MCF 10A (cell line): Measurements from ENCODE around the gene KLHL9. TPM values are rescaled to one million over a fixed set of nuclear protein-coding genes. Genes with fewer than 3 reads are reported as not detected.
"Not testable (repeated sequence)": the region's sequence is repeated elsewhere in the genome, so short reads cannot be mapped to it uniquely, and the experiment has no call there.

Source experiments
- BruUV-seq: library from RNA; stranded (reverse); fragments of 400-500 nt; replicated peaks from 2 replicates; lab custom pipeline; 2021; lab: Mats Ljungman, UMichigan
- CTCF ChIA-PET: fragments of 300-600 bp; sonication (Branson Sonifier 250); formaldehyde crosslinking; extraction: SDS; loops from one replicate; lab custom pipeline; 2021; ENCODE audit warnings: antibody characterized with exemption, inconsistent platforms; lab: Yijun Ruan, JAX
- POLR2A ChIA-PET: fragments of 300-600, 350-650 bp; sonication (Branson Sonifier 250); formaldehyde crosslinking; extraction: SDS; loops from one replicate; lab custom pipeline; 2020; ENCODE audit warnings: antibody characterized with exemption, inconsistent platforms; lab: Yijun Ruan, JAX
- DNase-seq: peaks from one replicate; pipeline ENCODE4 v3.0.0-alpha.2; 2018; ENCODE audit not compliant: unreplicated experiment
- H3K27ac Mint-ChIP-seq: one replicate; pipeline ENCODE4 v1.8.0; 2022; ENCODE audit warnings: mild to moderate bottlenecking, low read depth, mixed read lengths; ENCODE audit not compliant: unreplicated experiment
- H3K27me3 Mint-ChIP-seq: one replicate; pipeline ENCODE4 v1.8.0; 2022; ENCODE audit warnings: mixed read lengths; ENCODE audit not compliant: insufficient read depth, unreplicated experiment
- H3K36me3 Mint-ChIP-seq: one replicate; pipeline ENCODE4 v1.8.0; 2022; ENCODE audit warnings: mild to moderate bottlenecking, moderate library complexity, mixed read lengths; ENCODE audit not compliant: insufficient read depth, unreplicated experiment
- H3K4me1 Mint-ChIP-seq: one replicate; pipeline ENCODE4 v1.8.0; 2022; ENCODE audit warnings: mixed read lengths; ENCODE audit not compliant: insufficient read depth, unreplicated experiment
- H3K4me3 Mint-ChIP-seq: one replicate; pipeline ENCODE4 v1.8.0; 2022; ENCODE audit warnings: mild to moderate bottlenecking, moderate library complexity, mixed read lengths; ENCODE audit not compliant: unreplicated experiment
- H3K9me3 Mint-ChIP-seq: one replicate; pipeline ENCODE4 v1.8.0; 2022; ENCODE audit warnings: mixed read lengths; ENCODE audit not compliant: unreplicated experiment
- CTCF ChIP-seq: fragments of 200-600 bp; IDR thresholded peaks from one replicate; pipeline ENCODE4 v1.8.0; 2022; ENCODE audit warnings: antibody characterized with exemption, mild to moderate bottlenecking; ENCODE audit not compliant: unreplicated experiment
- intact Hi-C: fragments of 100-400 bp; cut with micrococcal nuclease; formaldehyde crosslinking; loops from 2 replicates; pipeline ENCODE4 v1.14.1; 2022
- total RNA-seq: library from RNA; stranded (reverse); gene quantifications from 2 replicates; pipeline ENCODE4 v1.2.3, GENCODE V29; 2022

The KLHL9 gene
- total RNA-seq, 1 experiment from 2014 or later, result 9.8 TPM

- POLR2A ChIA-PET, result interaction anchor here (1.1 kb wide), 1 partner anchor 11 kb away, joined by 3 read pairs; no protein-coding TSS in a partner anchor
- CTCF ChIA-PET, result no interaction called here
- no peaks in the 10 kb centered on the region for H3K9me3 Mint-ChIP-seq
- peaks cover 66% of the 10 kb centered on the region for H3K27me3 Mint-ChIP-seq
- no peaks in the 10 kb centered on the region for H3K36me3 Mint-ChIP-seq
- no peak for TF ChIP-seq CTCF
- DNase-seq, result no peak
- intact Hi-C loops, result no loop called here
- no peak within 1 kb of the TSS for H3K4me3 Mint-ChIP-seq
- H3K27ac Mint-ChIP-seq, result no peak within 1 kb of the TSS
- no peaks in the 10 kb centered on the region for H3K4me1 Mint-ChIP-seq
- no TSS peak for BruUV-seq
Observed at GRCh38 chr9:21367957-21368356, 32.8 kb upstream of the KLHL9 start, which contains the start of gene IFNA13. Gene IFNA13 (minus strand): TSS chr9:21368057. CDS start chr9:21368010, 47 bp downstream.

- POLR2A ChIA-PET, DNase-seq, intact Hi-C loops, BruUV-seq, H3K4me3 Mint-ChIP-seq, H3K9me3 Mint-ChIP-seq, H3K4me1 Mint-ChIP-seq, CTCF ChIA-PET, H3K27ac Mint-ChIP-seq, H3K36me3 Mint-ChIP-seq: not testable (repeated sequence)
- peaks cover 59% of the 10 kb centered on the region for H3K27me3 Mint-ChIP-seq
Observed at GRCh38 chr9:21367169-21367568, 32.0 kb upstream of the KLHL9 start.

- Mint-ChIP-seq H3K9me3 (no peaks in the 10 kb centered on the region), H3K4me3 (no peak overlapping the region), H3K27ac (no peak overlapping the region), H3K4me1 (no peaks in the 10 kb centered on the region), H3K27me3 (peaks cover 38% of the 10 kb centered on the region), H3K36me3 (no peaks in the 10 kb centered on the region)
- no peak for DNase-seq
- TF ChIP-seq CTCF, result no peak
- ChIA-PET CTCF (interaction anchor here (0.6 kb wide), 1 partner anchor 72 kb away, joined by 3 read pairs; no protein-coding TSS in a partner anchor), POLR2A (no interaction called here)
- intact Hi-C loops, result no loop called here
- no TSS peak for BruUV-seq
Observed at GRCh38 chr9:21362287-21362686, 27.1 kb upstream of the KLHL9 start.

GRCh38 chr9:21357479-21358460, 22.6 kb upstream of the KLHL9 start:
- Mint-ChIP-seq H3K4me1 (no peaks in the 10 kb centered on the region), H3K9me3 (peaks cover 7% of the 10 kb centered on the region), H3K36me3 (no peaks in the 10 kb centered on the region), H3K4me3 (no peak overlapping the region), H3K27ac (no peak overlapping the region), H3K27me3 (peaks cover 30% of the 10 kb centered on the region)
- intact Hi-C loops, result no loop called here
- no TSS peak for BruUV-seq
- ChIA-PET CTCF (no interaction called here), POLR2A (no interaction called here)
- no peak for TF ChIP-seq CTCF
- no peak for DNase-seq
